Right lobe of liver (tissue), 6 donors: ENCODE measurements around the gene CXCR6. TPM values are rescaled to one million over a fixed set of nuclear protein-coding genes. Genes with fewer than 3 reads are reported as not detected.
A peak's percentile ranks its signal among the peaks of the same experiment; 100 is the strongest.

Experiments used
- ATAC-seq, 4 donors: fragments of 200-7000 bp; cut with Tn5 transposase; one replicate each; pipeline ENCODE4 v1.9.1; 2020; ENCODE audit warnings: mild to moderate bottlenecking in 4 of 4, moderate library complexity in 4 of 4
- DNase-seq, 3 donors: peaks; one replicate each; pipeline ENCODE4 v3.0.0-alpha.2; 2020
- H3K27ac ChIP-seq, 3 donors: fragments of 200-600 bp; one replicate each; pipeline ENCODE4 v1.8.0; 2022
- H3K27me3 ChIP-seq, 2 donors: fragments of 200-600 bp; one replicate each; pipeline ENCODE4 v1.8.0; 2022
- H3K36me3 ChIP-seq, 4 donors: fragments of 200-600 bp; sonication (generic) in 1 of 4; one replicate each; pipeline versions ENCODE4 v1.5.1 to v1.8.0; 2017 to 2022; ENCODE audit warnings: control low read depth in 1 of 4
- H3K4me1 ChIP-seq, 4 donors: fragments of 200-600 bp; sonication (generic) in 1 of 4; one replicate each; pipeline versions ENCODE4 v1.5.1 to v1.8.0; 2017 to 2022; ENCODE audit warnings: control low read depth in 1 of 4
- H3K4me3 ChIP-seq, 3 donors: fragments of 200-600 bp; one replicate each; pipeline ENCODE4 v1.8.0; 2022
- H3K9me3 ChIP-seq, 4 donors: fragments of 200-600 bp; sonication (generic) in 1 of 4; one replicate each; pipeline versions ENCODE4 v1.5.1 to v1.8.0; 2017 to 2022; ENCODE audit warnings: control low read depth in 1 of 4
- CTCF ChIP-seq, 4 donors: fragments of 200-600 bp in 3 of 4; fragments of 450-650 bp in 1 of 4; IDR thresholded peaks; one replicate each; pipeline versions ENCODE4 v1.5.1 to v1.8.0; 2016 to 2022; ENCODE audit warnings: antibody characterized with exemption in 4 of 4, mild to moderate bottlenecking in 2 of 4
- POLR2A ChIP-seq: fragments of 450-650 bp; IDR thresholded peaks from one replicate; pipeline ENCODE4 v1.6.1; 2017; ENCODE audit warnings: antibody characterized with exemption, mild to moderate bottlenecking
- WGBS: methylation state at CpG from one replicate; pipeline ENCODE4 v1.1.6; 2018; ENCODE audit warnings: low coverage, low lambda C conversion rate; ENCODE audit not compliant: insufficient coverage; ENCODE audit errors: missing lambda C conversion rate; 5-methylcytosine and 5-hydroxymethylcytosine counted together
- intact Hi-C, 2 donors: fragments of 100-400 bp; cut with DNase I; formaldehyde crosslinking; loops; one replicate each; pipeline versions ENCODE4 v1.11.2 to v1.14.1; 2022
- total RNA-seq, 6 experiments: library from RNA; depleted of rRNA in 2 of 6; stranded (reverse); fragments of >200 nt in 2 of 6; fragmentation: NEBNext Ultra II Directional in 3 of 6; extraction: Animal tissue kit (Norgen Biotek cat#: 25700) in 3 of 6; gene quantifications; one replicate each; pipeline versions ENCODE4 v1.1.0 to v1.2.4, GENCODE V29; 2016 to 2023
- donor health status: DM: no; HTN: yes; CAD: no.
- donor health status: DM: no; HTN: no; CAD: no.
- donor health status: DM: no; HTN: no; CAD: no.
- donor health status: DM: no; HTN: yes; CAD: no.
- donor health status: DM: no; HTN: yes; CAD: no.

Gene CXCR6
- total RNA-seq, 6 experiments from 2014 or later, result 0.37 to 1.4 (median 0.76) TPM; not detected in 1

DNA sequence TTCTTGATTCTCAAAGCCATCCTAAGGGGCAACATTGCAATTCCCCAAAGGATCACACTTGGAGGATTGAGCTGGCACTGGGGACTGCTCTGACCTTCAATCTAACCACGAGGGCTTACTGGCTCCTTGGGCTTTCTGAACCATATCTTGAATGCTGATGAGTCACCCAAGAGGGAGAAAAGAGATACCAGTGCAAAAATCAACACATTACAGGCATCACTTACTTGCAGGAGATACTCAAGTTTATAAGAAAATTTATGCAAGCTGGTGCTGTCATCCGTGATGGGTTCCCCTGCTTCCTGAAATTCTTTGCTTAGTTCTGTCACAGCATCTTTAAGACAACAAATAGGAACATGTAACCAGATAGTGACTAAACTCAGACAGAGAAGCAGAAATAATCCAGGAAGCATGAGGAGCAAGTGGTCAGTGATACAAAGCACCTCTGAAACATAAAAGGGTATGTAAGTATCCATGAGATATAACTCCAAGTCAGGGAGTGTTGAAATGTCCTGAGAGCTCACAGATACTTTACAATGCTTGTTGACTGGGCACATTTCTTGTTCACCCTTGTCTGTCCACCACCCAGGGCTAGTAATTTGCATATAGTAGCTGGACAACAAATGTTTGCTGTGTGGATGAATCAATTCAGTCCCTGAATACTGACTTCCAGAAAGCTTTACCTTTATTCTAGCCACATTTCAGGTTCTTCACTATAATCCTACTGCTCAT lies 38.2 kb downstream of the CXCR6 start:
- 62% methylated on average over 2 of the region's 2 CpGs for WGBS

GRCh38 chr3:45983770-45984169 lies 40.5 kb downstream of the CXCR6 start:
- no peaks in the 10 kb centered on the region for H3K27me3 ChIP-seq
- H3K27ac ChIP-seq, result no peak overlapping the region
- intact Hi-C loops, result no loop called here
- no peak for ATAC-seq
- H3K36me3 ChIP-seq, result peaks cover 2 to 51% (median 15%) of the 10 kb centered on the region in 4 donors
- no peak overlapping the region for H3K4me3 ChIP-seq
- no peaks in the 10 kb centered on the region for H3K9me3 ChIP-seq
- no peak for DNase-seq
- WGBS, result 75% methylated on average over 3 of the region's 3 CpGs
- peaks cover 0 to 48% (median 24%) of the 10 kb centered on the region in 4 donors for H3K4me1 ChIP-seq
- TF ChIP-seq POLR2A (no peak), CTCF (IDR thresholded peaks at IDR 0.05) (no peak)

More for the DNA sequence above, 38.2 kb downstream of the CXCR6 start:
- Histone ChIP-seq H3K4me3 (no peak overlapping the region), H3K27ac (no peak overlapping the region), H3K27me3 (no peaks in the 10 kb centered on the region), H3K4me1 (peaks cover 0 to 25% (median 12%) of the 10 kb centered on the region in 4 donors), H3K36me3 (peaks cover 2 to 60% (median 15%) of the 10 kb centered on the region in 4 donors), H3K9me3 (no peaks in the 10 kb centered on the region)
- TF ChIP-seq POLR2A (no peak), CTCF (IDR thresholded peaks at IDR 0.05) (no peak)
- DNase-seq (no peak), ATAC-seq (no peak)
- intact Hi-C loops, result no loop called here

DNA sequence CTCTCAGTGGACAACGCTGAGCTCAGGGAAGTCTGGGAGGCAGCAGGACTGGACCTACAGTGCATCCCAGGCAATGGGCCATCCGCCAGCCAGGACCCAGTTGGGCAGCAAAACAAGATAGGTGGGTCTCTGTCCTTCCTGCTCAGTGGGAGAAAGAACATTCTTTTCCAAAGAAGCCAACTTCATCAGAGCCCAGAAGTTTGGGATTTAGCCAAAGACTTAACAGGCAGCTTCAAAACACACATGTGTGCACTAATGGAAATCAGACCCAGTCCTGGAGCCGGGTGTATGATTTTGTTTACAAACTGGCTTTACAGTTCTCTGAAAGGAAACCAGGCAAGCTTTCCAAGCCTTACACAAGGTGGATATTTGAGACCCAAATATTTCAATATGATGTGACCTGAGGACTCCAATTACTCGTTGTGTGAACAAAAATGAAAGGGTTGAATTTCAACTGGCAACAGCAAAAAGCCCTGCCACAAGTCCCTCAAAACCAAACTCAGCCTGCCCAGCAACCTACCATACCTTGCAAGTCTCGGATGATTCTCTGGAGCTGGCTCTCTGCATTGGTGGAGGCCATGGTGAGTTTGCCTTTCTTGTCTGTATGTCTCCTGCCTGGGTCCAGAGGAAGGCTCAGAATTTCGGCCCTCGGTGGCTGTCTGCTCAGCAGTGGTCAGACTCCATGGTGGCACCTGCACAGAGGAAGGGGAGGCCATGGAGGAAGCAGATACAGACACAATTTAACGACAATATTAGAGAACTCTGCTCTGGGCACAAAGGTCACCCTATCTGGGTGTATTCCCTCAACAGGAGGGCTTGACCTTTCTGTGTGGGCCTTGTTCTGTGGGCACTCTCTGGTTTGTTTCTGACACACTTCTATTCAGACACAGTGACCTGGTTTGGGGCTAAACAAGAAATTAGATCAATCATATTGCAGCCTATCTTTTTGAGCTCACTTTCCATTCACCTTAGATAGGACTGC lies 41.4 kb downstream of the CXCR6 start:
- no peaks in the 10 kb centered on the region for H3K9me3 ChIP-seq
- H3K36me3 ChIP-seq, result peaks cover 0 to 45% (median 14%) of the 10 kb centered on the region in 4 donors
- ATAC-seq, result peak in 3 of 4 donors; percentile 5 to 23 (median 8)
- H3K27ac ChIP-seq, result peak overlapping the region; percentile 80 to 96 (median 94)
- intact Hi-C loops, result no loop called here
- no peak overlapping the region for H3K4me3 ChIP-seq
- peaks cover 0 to 56% (median 28%) of the 10 kb centered on the region in 4 donors for H3K4me1 ChIP-seq
- no peak for DNase-seq
- no peaks in the 10 kb centered on the region for H3K27me3 ChIP-seq
- WGBS, result 37% methylated on average over 2 of the region's 8 CpGs
- TF ChIP-seq POLR2A (no peak), CTCF (IDR thresholded peaks at IDR 0.05) (no peak)

DNA sequence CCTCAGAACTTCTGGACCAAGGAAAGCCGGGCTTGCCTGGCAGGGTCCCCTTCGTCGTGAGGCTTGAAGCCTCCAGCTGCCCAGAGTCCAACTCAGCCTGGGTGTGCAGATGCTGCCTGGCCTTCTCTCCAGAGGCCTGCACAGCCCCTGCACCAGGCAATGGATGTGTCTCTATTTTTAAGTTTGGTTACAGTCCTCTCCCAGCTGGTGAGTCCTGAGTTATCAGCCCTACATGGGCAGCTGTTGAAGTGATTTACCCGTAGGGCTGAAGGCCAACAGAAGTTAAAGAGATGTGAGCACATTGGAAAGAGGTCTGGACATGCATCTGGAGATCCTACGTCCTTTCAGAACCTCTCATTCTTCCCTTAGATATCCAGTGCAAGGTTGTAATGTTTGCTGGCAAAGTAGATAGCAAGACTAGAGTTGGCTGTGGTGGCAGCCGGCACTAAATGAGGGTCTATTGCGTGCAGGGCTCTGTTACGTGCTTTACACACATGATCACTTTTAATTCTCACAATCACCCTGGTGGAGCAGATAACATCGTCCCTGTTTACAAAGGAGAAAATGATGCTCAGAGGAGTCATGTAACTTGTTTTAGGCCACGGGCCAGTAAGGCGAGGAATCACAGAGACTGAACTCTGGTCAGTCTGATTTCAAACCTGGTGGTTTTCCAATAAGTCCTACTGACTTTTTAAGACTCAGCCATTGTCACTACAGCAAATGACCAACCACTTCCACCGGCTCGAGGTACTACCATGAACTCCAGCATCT lies 42.5 kb downstream of the CXCR6 start:
- intact Hi-C loops, result no loop called here
- peak; percentile 2 to 51 (median 24) for ATAC-seq
- 42% methylated on average over 9 of the region's 13 CpGs for WGBS
- Histone ChIP-seq H3K36me3 (peaks cover 0 to 35% (median 14%) of the 10 kb centered on the region in 4 donors), H3K9me3 (no peaks in the 10 kb centered on the region), H3K27me3 (no peaks in the 10 kb centered on the region), H3K4me3 (no peak overlapping the region), H3K4me1 (peaks cover 0 to 62% (median 31%) of the 10 kb centered on the region in 4 donors), H3K27ac (peak overlapping the region; percentile 80 to 96 (median 94))
- TF ChIP-seq CTCF (IDR thresholded peaks at IDR 0.05) (no peak), POLR2A (no peak)
- DNase-seq, result no peak
